Suprapubic skin (tissue), 4 donors: ENCODE measurements around the gene PODN. TPM values are rescaled to one million over a fixed set of nuclear protein-coding genes. Genes with fewer than 3 reads are reported as not detected.

ENCODE experiments used
- DNase-seq, 2 donors: peaks; one replicate each; pipeline ENCODE4 v3.0.0-alpha.2; 2019; ENCODE audit warnings: low spot score in 2 of 2
- H3K27ac ChIP-seq: fragments of 200-600 bp; sonication (generic); one replicate; pipeline ENCODE4 v1.5.1; 2019
- H3K27me3 ChIP-seq: fragments of 200-600 bp; sonication (generic); one replicate; pipeline ENCODE4 v1.5.1; 2019
- H3K36me3 ChIP-seq: fragments of 200-600 bp; sonication (generic); one replicate; pipeline ENCODE4 v1.5.1; 2019
- H3K4me1 ChIP-seq: fragments of 200-600 bp; sonication (generic); one replicate; pipeline ENCODE4 v1.5.1; 2019
- H3K4me3 ChIP-seq: fragments of 200-600 bp; sonication (generic); one replicate; pipeline ENCODE4 v1.5.1; 2019; ENCODE audit warnings: mild to moderate bottlenecking
- H3K9me3 ChIP-seq: fragments of 200-600 bp; sonication (generic); one replicate; pipeline ENCODE4 v1.5.1; 2019
- EP300 ChIP-seq: sonication (generic); formaldehyde crosslinking; IDR thresholded peaks from one replicate; pipeline ENCODE4 v1.6.1; 2017; ENCODE audit warnings: antibody characterized with exemption
- POLR2A ChIP-seq, 2 donors: fragments of 450-650 bp; IDR thresholded peaks; one replicate each; pipeline ENCODE4 v1.6.1; 2017; ENCODE audit warnings: antibody characterized with exemption in 2 of 2, mild to moderate bottlenecking in 2 of 2, moderate library complexity in 2 of 2
- POLR2AphosphoS5 ChIP-seq, 3 donors: sonication (generic); formaldehyde crosslinking; IDR thresholded peaks; one replicate each; pipeline ENCODE4 v1.6.1; 2017; ENCODE audit warnings: antibody characterized with exemption in 3 of 3
- WGBS: methylation state at CpG from one replicate; pipeline ENCODE4 v1.1.5; 2018; 5-methylcytosine and 5-hydroxymethylcytosine counted together
- total RNA-seq, 4 donors: library from RNA; depleted of rRNA; stranded (reverse); fragments of >200 nt; gene quantifications; one replicate each; pipeline ENCODE4 v1.1.0, GENCODE V29; 2016
- TF ChIP-seq, protein P1 (sequence below), 2 donors: fragments of 200-600 bp in 1 of 2; fragments of 450-650 bp in 1 of 2; sonication (generic) in 1 of 2; IDR thresholded peaks; one replicate each; pipeline ENCODE4 v1.5.1; 2016 to 2019; ENCODE audit warnings: antibody characterized with exemption in 2 of 2, mild to moderate bottlenecking in 1 of 2, moderate library complexity in 1 of 2

PODN gene
- total RNA-seq, 4 donors from 2014 or later, result 13.9 to 32.8 (median 19.8) TPM

DNA sequence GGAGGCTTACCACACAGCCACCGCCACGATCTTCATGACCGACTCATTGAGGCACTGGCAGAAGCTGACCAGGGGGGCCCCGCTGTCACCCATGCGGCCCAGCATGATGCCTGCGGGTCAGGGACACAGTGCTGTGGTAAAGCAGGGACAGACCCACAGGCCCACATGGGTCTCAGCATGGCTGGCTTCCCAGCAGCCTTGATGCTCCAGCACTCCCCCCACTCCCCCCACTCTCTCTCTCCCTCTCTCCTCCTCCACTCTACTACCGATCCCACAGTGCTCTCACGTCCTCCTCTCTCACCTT lies 31.4 kb downstream of the PODN start:
- TF ChIP-seq EP300 (no peak), POLR2AphosphoS5 (IDR thresholded peaks at IDR 0.05) (no peak), POLR2A (IDR thresholded peaks at IDR 0.05) (no peak)
- WGBS, result 80% methylated on average over 5 of the region's 8 CpGs
- no peaks in the 10 kb centered on the region for H3K36me3 ChIP-seq
- no peak overlapping the region for H3K4me3 ChIP-seq
- H3K27me3 ChIP-seq, result no peaks in the 10 kb centered on the region
- no peaks in the 10 kb centered on the region for H3K9me3 ChIP-seq
- no peaks in the 10 kb centered on the region for H3K4me1 ChIP-seq
- no peak overlapping the region for H3K27ac ChIP-seq
- no peak for DNase-seq

DNA sequence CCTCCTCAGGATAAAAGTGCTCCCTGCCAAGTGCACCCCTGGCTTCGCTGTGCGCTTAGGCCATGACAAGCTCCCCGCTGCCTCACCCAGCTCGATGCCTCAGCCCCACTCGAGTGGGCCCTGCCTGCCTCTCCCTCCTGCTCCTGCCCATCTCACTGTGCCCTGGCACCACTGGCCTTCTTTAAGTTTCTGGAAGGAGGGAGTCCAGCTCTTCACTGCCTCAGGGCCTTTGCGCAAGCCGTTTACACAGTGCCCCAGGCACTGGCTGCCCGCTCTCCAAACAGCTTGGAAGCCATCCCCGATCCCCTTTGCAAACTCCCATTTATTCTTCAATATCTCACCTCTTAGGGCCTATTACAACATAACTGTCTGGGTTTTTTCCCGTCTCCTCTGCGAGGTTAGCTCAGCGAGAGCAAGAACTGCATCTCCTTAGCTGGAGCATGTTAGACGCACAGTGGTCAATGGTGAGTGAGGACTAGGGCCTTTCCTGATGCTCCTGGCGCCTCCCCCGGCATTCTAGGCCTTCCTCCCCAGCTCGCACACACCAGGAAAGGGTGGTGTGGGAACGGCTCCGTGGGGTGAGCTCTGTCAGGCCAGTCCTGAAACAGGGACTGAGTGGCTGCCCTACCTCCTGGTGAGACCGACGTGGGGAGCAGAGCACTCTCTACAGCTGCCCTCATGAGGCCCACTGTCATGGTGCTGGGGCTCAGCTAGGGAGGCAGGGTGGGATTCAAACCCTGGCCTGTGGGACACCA lies 31.9 kb downstream of the PODN start:
- WGBS, result 92% methylated on average over 17 of the region's 20 CpGs
- Histone ChIP-seq H3K9me3 (no peaks in the 10 kb centered on the region), H3K4me3 (no peak overlapping the region), H3K36me3 (no peaks in the 10 kb centered on the region), H3K27me3 (no peaks in the 10 kb centered on the region), H3K4me1 (no peaks in the 10 kb centered on the region), H3K27ac (no peak overlapping the region)
- TF ChIP-seq POLR2AphosphoS5 (IDR thresholded peaks at IDR 0.05) (no peak), POLR2A (IDR thresholded peaks at IDR 0.05) (no peak), EP300 (no peak)
- TF ChIP-seq, protein P1, sequence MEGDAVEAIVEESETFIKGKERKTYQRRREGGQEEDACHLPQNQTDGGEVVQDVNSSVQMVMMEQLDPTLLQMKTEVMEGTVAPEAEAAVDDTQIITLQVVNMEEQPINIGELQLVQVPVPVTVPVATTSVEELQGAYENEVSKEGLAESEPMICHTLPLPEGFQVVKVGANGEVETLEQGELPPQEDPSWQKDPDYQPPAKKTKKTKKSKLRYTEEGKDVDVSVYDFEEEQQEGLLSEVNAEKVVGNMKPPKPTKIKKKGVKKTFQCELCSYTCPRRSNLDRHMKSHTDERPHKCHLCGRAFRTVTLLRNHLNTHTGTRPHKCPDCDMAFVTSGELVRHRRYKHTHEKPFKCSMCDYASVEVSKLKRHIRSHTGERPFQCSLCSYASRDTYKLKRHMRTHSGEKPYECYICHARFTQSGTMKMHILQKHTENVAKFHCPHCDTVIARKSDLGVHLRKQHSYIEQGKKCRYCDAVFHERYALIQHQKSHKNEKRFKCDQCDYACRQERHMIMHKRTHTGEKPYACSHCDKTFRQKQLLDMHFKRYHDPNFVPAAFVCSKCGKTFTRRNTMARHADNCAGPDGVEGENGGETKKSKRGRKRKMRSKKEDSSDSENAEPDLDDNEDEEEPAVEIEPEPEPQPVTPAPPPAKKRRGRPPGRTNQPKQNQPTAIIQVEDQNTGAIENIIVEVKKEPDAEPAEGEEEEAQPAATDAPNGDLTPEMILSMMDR (IDR thresholded peaks at IDR 0.05), result no peak
- DNase-seq, result no peak

DNA sequence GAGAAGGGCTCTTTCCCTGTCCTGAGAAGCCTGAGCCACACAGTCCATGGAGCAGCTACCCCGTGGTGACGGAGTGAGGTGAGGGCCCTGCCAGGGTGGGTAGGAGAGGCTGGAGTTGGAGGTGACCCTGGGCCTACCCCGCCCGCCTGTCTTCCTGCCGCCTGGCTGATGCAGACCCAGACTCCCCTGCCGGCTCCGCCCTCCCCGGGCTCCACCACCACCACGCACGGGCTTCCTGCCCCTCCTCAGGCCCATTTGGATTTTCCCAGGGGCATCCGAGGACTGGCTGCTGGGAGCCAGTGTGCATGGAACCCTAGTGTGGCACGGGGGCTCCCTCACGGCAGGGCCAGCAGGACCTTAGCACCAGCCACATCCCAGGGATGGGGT lies 32.5 kb downstream of the PODN start:
- no peaks in the 10 kb centered on the region for H3K27me3 ChIP-seq
- no peak overlapping the region for H3K27ac ChIP-seq
- TF ChIP-seq, protein P1 (IDR thresholded peaks at IDR 0.05), result no peak
- TF ChIP-seq POLR2A (IDR thresholded peaks at IDR 0.05), result no peak
- TF ChIP-seq POLR2AphosphoS5 (IDR thresholded peaks at IDR 0.05), result no peak
- no peak for TF ChIP-seq EP300
- no peak overlapping the region for H3K4me3 ChIP-seq
- DNase-seq, result no peak
- no peaks in the 10 kb centered on the region for H3K36me3 ChIP-seq
- no peaks in the 10 kb centered on the region for H3K4me1 ChIP-seq
- WGBS, result no CpG with 5 or more reads among the region's 13 CpGs
- H3K9me3 ChIP-seq, result no peaks in the 10 kb centered on the region

DNA sequence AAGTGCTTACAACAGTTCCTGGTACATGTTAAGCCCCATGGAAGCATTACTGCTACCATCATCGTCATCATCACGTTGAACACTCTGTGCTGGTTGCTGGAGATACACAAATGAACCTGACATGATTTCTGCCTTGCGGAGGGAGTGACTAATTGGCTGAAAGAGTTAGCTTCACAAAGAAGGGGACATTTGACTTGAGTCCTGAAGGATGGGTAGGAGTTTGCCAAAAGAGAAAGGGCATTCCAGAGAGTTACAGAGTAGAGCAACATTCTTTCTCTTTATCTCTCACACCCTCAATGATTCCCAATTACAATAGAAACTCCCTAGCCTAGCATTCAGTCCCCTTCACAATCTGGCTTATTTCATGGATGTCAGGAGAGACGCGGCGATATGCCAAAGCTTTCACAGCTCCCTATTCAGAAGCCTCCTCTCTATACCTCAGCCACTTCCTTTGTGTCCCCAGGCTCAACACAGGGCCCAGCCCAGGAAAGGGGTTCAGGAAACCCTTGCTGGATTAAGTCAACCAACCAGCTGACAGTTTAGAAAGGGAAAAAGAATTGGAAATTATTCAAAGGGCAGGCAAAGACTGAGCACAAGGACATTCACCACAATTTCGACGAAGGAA lies 42.4 kb downstream of the PODN start:
- no peak overlapping the region for H3K4me3 ChIP-seq
- TF ChIP-seq POLR2A (IDR thresholded peaks at IDR 0.05), result no peak
- TF ChIP-seq, protein P1 (IDR thresholded peaks at IDR 0.05), result no peak
- TF ChIP-seq EP300, result no peak
- TF ChIP-seq POLR2AphosphoS5 (IDR thresholded peaks at IDR 0.05), result no peak
- H3K27ac ChIP-seq, result no peak overlapping the region
- H3K36me3 ChIP-seq, result no peaks in the 10 kb centered on the region
- WGBS, result 75% methylated on average over 8 of the region's 8 CpGs
- H3K27me3 ChIP-seq, result no peaks in the 10 kb centered on the region
- no peak for DNase-seq
- peaks cover 10% of the 10 kb centered on the region for H3K4me1 ChIP-seq
- H3K9me3 ChIP-seq, result no peaks in the 10 kb centered on the region

DNA sequence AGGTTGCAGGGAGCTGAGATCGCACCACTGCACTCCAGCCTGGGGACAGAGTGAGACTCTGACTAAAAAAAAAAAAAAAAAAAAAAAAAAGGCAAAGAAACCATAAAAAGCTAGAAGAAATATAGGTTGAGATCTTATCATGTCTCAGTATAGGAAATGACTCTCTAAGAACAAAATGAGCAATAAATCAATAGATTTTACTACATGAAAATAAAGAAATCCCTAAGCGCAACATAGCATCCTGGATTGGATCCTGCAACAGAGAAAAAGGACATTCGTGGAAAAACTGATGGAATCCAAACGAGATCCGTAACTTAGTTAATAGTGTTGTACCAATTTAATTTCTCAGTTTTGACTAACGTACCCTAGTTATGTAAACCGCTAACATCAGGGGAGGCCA lies 45.1 kb downstream of the PODN start:
- Histone ChIP-seq H3K4me1 (peaks cover 31% of the 10 kb centered on the region), H3K4me3 (no peak overlapping the region), H3K27me3 (no peaks in the 10 kb centered on the region), H3K36me3 (no peaks in the 10 kb centered on the region), H3K27ac (no peak overlapping the region), H3K9me3 (no peaks in the 10 kb centered on the region)
- WGBS, result 92% methylated on average over 7 of the region's 7 CpGs
- TF ChIP-seq POLR2A (IDR thresholded peaks at IDR 0.05), result no peak
- no peak for TF ChIP-seq POLR2AphosphoS5 (IDR thresholded peaks at IDR 0.05)
- TF ChIP-seq, protein P1 (IDR thresholded peaks at IDR 0.05), result no peak
- TF ChIP-seq EP300, result no peak
- DNase-seq, result no peak
